NB4 (cell line): ENCODE data around the gene CCDC187.

Experiments used
- DNase-seq: peaks from one replicate; pipeline ENCODE4 v3.0.0; 2010; ENCODE audit warnings: low read depth
- H3K4me3 ChIP-seq: one replicate; pipeline ENCODE4 v1.5.1; 2011; ENCODE audit warnings: mild to moderate bottlenecking, low read depth, low read length, moderate library complexity
- MYC ChIP-seq: IDR thresholded peaks from 2 replicates; pipeline ENCODE4 v1.6.1; 2011; ENCODE audit warnings: low read depth, low read length
- POLR2A ChIP-seq: IDR thresholded peaks from 2 replicates; pipeline ENCODE4 v1.6.1; 2011; ENCODE audit warnings: mild to moderate bottlenecking; ENCODE audit not compliant: insufficient read length; ENCODE audit errors: extremely low read depth
- TF ChIP-seq, protein P1 (sequence below): IDR thresholded peaks from one replicate; pipeline ENCODE4 v1.5.1; 2012; ENCODE audit warnings: low read depth, low read length
- TF ChIP-seq, protein P2 (sequence below): IDR thresholded peaks from 2 replicates; pipeline ENCODE4 v1.6.1; 2011; ENCODE audit warnings: low read depth, low read length

CCDC187 gene

DNA sequence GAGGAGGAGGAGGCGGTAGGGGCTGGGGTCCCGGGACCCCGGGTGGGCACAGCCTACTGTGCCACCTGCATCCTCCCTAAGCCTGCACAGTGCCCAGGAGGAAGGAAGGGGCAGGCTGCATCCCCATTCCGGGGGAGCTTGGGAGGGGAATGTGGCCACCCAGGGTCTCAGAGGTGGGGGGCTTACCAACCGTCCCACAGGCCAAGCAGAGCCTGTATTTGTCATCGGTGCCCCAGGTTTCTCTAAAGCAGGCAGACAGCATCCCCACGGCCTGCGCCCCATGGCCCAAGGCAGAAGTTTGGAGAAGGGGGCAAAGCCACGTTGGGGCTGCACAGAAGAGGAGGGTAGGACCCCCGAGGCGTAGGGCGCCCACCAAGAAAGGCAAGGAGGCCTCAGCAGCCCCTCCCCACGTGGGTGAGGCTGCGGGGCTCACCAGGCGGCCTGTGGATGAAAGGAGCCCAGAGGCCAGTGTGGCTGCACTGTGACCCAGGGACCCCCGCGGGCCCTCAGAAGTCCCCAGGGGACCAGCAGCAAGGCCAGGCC, 22.9 kb upstream of the CCDC187 start:
- no peak overlapping the region for H3K4me3 ChIP-seq
- TF ChIP-seq POLR2A: no peak
- TF ChIP-seq, protein P1, sequence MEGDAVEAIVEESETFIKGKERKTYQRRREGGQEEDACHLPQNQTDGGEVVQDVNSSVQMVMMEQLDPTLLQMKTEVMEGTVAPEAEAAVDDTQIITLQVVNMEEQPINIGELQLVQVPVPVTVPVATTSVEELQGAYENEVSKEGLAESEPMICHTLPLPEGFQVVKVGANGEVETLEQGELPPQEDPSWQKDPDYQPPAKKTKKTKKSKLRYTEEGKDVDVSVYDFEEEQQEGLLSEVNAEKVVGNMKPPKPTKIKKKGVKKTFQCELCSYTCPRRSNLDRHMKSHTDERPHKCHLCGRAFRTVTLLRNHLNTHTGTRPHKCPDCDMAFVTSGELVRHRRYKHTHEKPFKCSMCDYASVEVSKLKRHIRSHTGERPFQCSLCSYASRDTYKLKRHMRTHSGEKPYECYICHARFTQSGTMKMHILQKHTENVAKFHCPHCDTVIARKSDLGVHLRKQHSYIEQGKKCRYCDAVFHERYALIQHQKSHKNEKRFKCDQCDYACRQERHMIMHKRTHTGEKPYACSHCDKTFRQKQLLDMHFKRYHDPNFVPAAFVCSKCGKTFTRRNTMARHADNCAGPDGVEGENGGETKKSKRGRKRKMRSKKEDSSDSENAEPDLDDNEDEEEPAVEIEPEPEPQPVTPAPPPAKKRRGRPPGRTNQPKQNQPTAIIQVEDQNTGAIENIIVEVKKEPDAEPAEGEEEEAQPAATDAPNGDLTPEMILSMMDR: no peak
- TF ChIP-seq, protein P2, sequence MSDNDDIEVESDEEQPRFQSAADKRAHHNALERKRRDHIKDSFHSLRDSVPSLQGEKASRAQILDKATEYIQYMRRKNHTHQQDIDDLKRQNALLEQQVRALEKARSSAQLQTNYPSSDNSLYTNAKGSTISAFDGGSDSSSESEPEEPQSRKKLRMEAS: no peak
- TF ChIP-seq MYC: no peak
- DNase-seq: no peak

DNA sequence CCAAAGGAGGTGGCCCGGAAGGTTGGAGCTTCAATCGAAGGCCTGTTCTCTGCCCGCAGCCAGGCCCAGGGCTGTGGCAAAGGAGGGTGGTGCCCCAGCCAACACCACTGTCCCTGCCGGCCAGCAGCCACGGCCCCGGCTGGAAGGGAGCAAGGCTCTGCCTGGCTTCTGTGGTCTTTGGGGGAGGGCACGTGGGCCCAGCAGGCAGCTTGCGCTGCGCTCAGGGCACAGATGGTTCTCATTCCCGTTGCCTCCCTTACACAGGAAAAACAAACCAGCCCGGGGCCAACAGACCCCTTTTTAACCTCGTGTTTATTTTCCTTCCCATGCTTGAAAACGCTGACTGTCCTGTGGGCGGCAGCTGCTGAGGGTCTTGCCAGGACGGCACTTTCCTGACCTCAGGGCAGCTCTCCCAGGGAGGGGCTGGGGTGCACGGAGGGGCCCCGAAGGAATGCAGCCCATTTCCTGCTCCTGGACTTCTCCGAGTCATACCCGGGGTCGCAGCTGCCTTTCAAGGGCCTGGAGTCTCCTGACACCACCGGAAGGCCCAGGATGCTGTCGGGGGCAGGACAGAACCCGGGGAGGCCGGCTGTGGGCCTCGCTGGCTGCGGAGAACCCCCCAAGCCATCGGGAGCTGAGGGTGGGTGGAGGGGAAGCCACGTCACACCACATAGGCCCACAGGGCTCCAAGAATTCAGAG, 22.3 kb upstream of the CCDC187 start:
- TF ChIP-seq MYC (no peak), POLR2A (no peak)
- TF ChIP-seq, protein P1: no peak
- TF ChIP-seq, protein P2: no peak
- no peak for DNase-seq
- H3K4me3 ChIP-seq: no peak overlapping the region

DNA sequence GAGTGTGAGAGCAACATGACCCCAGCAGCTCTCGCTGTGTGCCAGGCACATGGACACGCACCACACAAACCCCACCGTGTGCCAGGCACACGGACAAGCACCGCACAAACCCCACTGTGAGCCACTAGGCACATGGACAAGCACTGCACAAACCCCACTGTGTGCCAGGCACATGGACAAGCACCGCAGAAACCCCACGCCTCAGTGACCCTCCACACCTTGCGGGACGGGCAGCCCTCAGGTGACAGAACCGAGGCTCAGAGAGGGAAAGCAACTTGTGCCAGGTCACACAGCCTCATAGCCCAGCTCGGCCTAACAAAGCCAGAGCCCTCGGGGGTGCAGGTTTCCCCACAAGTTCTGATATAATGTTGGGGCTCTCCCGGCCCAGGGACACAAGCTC, 21.5 kb upstream of the CCDC187 start:
- H3K4me3 ChIP-seq: no peak overlapping the region
- no peak for DNase-seq
- TF ChIP-seq, protein P1: no peak
- TF ChIP-seq POLR2A (no peak), MYC (no peak)
- TF ChIP-seq, protein P2: no peak

DNA sequence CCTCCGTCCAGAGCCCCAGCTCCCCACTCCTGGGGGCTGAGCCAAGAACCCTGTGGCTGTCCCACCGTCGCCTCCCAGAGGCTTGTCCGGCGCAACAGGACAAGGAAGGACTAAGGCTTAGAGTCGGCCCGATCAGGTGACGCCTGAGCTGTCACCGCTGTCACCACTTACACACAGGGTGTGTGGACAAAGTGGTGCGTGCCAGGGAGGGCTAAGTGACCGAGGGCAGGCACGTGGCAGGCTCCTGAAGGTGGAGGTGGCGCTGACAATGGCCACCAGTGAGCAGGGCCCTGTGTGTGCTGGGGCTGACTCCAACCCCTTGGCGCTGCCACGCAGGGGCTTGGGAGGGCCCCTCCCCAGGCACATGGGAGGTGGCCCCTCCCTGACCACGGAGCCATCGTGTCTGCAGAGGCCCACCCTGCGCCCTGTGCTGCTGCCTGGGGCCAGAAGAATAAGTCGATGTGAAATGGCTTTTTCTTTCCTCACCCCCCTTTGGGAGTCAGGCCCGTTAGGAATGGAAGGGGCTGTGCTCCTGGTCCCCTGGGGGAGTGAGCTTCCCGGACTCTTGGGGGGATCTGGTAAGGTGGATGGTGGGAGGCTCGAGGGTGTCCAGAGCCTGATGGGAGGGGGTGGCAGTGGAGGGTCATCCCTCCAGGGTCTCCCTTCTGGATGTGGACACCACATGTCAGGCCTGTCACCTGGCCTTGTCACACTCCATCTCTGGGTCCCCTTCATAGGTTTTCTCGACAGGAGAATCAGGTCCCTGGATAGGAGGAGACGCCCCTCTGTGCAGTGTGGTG, 20.8 kb upstream of the CCDC187 start:
- no peak overlapping the region for H3K4me3 ChIP-seq
- no peak for DNase-seq
- TF ChIP-seq, protein P2: no peak
- TF ChIP-seq POLR2A: no peak
- TF ChIP-seq MYC: no peak
- TF ChIP-seq, protein P1: no peak

DNA sequence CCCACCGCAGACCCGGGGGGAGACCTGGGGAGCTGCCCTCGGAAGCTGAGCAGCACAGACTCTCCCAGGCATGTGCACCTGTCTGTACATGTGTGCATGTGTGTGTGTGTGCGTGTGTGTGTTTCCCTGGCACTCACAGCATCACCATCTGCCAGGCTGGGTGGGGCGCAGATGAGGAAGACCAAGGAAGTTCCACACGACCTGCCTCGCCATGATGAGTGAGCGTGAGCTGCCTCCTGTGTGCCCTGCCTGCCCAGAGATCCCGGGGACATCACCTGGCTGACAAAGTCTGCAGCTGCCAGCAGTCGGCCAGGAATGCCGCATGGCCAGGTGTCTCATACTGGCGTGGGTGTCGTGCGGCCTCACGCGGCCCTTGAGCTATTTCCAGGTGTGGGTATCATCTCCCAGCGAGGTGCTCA, 19.5 kb upstream of the CCDC187 start:
- no peak for DNase-seq
- no peak overlapping the region for H3K4me3 ChIP-seq
- TF ChIP-seq, protein P1: no peak
- TF ChIP-seq POLR2A (no peak), MYC (no peak)
- TF ChIP-seq, protein P2: no peak
